ENCODE data around the gene AQR. TPM values are rescaled to one million over a fixed set of nuclear protein-coding genes. Genes with fewer than 3 reads are reported as not detected.
"Not testable (repeated sequence)": the region's sequence is repeated elsewhere in the genome, so short reads cannot be mapped to it uniquely, and the experiment has no call there.

AQR gene
- total and polyA plus RNA-seq, 7 experiments from 2014 or later: 12.7 to 43.5 (median 39.7) TPM

DNA sequence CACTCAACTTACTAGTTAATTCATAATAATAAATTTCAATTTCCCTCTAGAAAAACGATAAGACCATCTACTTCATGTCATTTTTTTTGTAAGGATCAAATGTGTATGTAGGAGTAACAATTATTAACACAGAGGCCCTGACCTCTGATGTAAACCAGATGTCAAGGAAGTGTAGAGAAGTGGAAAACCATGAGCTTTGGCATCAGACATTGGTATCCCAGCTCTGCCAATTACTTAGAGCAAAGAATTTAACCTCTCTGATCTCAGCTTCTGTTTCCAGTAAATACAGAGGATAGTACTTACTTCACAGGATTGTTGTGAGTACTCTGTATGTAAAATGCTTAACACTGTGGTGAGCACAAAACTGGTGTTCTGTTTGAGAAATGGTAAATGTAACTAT, 17.5 kb downstream of the AQR start:
- Histone ChIP-seq H3K9me3 (ENCODE audit: control insufficient read depth in 2 of 3, low read length in 3 of 3) (no peaks in the 10 kb centered on the region), H3K27me3 (ENCODE audit: control insufficient read depth in 2 of 2, insufficient read depth in 2 of 2, low read length in 2 of 2) (no peaks in the 10 kb centered on the region), H3K4me1 (ENCODE audit: control insufficient read depth in 2 of 2, insufficient read depth in 2 of 2, low read length in 2 of 2) (no peaks in the 10 kb centered on the region), H3K27ac (ENCODE audit: low read depth, low read length) (no peak overlapping the region), H3K4me3 (ENCODE audit: low read length) (no peak overlapping the region), H3K36me3 (ENCODE audit: control insufficient read depth in 2 of 3, insufficient read depth in 3 of 3, low read length in 3 of 3) (peaks cover 0 to 36% (median 14%) of the 10 kb centered on the region in 3 experiments)
- intact Hi-C loops (cut with micrococcal nuclease): loop anchor here in 1 of 2 donors (2.0 kb wide), 1 partner anchor 17 kb away; the partner anchor contains the start of gene AQR
- Mint-ChIP-seq H3K36me3 (peaks cover 5 to 38% (median 20%) of the 10 kb centered on the region in 5 donors), H3K4me1 (peaks cover 0 to 13% (median 6%) of the 10 kb centered on the region in 7 donors), H3K9me3 (no peaks in the 10 kb centered on the region), H3K27me3 (no peaks in the 10 kb centered on the region), H3K27ac (no peak overlapping the region), H3K4me3 (no peak overlapping the region)
- ChIA-PET CTCF (interaction anchor here (0.6 kb wide), 1 partner anchor 10 kb away, joined by 4 read pairs; no protein-coding TSS in a partner anchor), POLR2A (interaction anchor here (0.6 to 1.4 kb wide), 3 partner anchors 13 to 16 kb away, joined by 3 to 5 read pairs (median 3); no protein-coding TSS in a partner anchor)
- no peak for ATAC-seq
- no peak for DNase-seq

DNA sequence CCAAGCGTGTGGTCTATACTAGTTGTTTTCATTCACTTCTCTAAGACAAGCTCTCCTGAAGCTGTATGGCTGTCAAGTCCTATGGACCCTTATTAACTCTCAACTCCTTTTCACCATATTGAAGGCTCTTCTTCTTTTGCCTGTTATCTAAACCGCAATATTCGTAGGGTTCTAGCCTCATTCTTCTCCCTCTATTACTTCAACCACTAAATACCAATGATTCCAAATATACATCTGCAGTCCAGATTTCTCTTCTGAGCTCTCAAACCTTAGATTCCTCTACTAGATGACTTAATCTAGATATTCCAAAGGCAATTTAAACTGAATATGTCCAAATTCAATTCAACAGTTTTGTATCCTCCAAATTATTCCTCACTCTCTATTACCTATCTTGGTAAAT, 24.6 kb downstream of the AQR start:
- DNase-seq (no peak), ATAC-seq (no peak)
- CTCF ChIA-PET: no interaction called here
- Histone ChIP-seq H3K36me3 (ENCODE audit: control insufficient read depth in 2 of 3, insufficient read depth in 3 of 3, low read length in 3 of 3) (peaks cover 11 to 44% (median 14%) of the 10 kb centered on the region in 3 experiments), H3K4me1 (ENCODE audit: control insufficient read depth in 2 of 2, insufficient read depth in 2 of 2, low read length in 2 of 2) (no peaks in the 10 kb centered on the region), H3K4me3 (ENCODE audit: low read length) (no peak overlapping the region), H3K27ac (ENCODE audit: low read depth, low read length) (no peak overlapping the region), H3K9me3 (ENCODE audit: control insufficient read depth in 2 of 3, low read length in 3 of 3) (no peaks in the 10 kb centered on the region), H3K27me3 (ENCODE audit: control insufficient read depth in 2 of 2, insufficient read depth in 2 of 2, low read length in 2 of 2) (no peaks in the 10 kb centered on the region)
- POLR2A ChIA-PET: interaction anchor here (0.6 kb wide), 1 partner anchor 771 kb away, joined by 4 read pairs; no protein-coding TSS in a partner anchor
- no peaks in the 10 kb centered on the region for H3K27me3 Mint-ChIP-seq
- intact Hi-C loops (cut with micrococcal nuclease): no loop called here
- peaks cover 0 to 3% (median 0%) of the 10 kb centered on the region in 7 donors for H3K4me1 Mint-ChIP-seq
- peak overlapping the region in 1 of 9 donors; percentile 0 for H3K27ac Mint-ChIP-seq
- no peak overlapping the region for H3K4me3 Mint-ChIP-seq
- peaks cover 0 to 36% (median 21%) of the 10 kb centered on the region in 5 donors for H3K36me3 Mint-ChIP-seq
- no peaks in the 10 kb centered on the region for H3K9me3 Mint-ChIP-seq

DNA sequence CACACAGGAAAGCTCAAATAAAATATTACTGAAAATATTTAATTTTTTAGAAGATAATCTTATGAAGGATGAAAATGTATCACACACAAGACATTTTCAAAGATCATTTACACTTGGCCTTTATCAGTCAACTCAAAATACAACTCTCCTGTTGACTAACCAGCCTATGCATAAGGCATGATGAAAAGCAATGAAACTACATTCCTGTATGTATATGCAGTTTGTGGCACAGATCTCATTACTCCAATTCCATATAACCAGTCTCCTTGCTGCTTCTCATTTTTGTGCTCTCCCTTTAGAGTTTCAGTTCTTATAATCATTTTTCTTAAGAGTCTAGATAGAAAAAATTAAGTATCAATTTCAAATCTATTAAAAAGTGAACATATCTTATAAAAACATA, 25.8 kb downstream of the AQR start:
- Histone ChIP-seq H3K27ac (ENCODE audit: low read depth, low read length) (no peak overlapping the region), H3K27me3 (ENCODE audit: control insufficient read depth in 2 of 2, insufficient read depth in 2 of 2, low read length in 2 of 2) (no peaks in the 10 kb centered on the region), H3K9me3 (ENCODE audit: control insufficient read depth in 2 of 3, low read length in 3 of 3) (no peaks in the 10 kb centered on the region), H3K4me1 (ENCODE audit: control insufficient read depth in 2 of 2, insufficient read depth in 2 of 2, low read length in 2 of 2) (no peaks in the 10 kb centered on the region), H3K36me3 (ENCODE audit: control insufficient read depth in 2 of 3, insufficient read depth in 3 of 3, low read length in 3 of 3) (peaks cover 14 to 56% (median 17%) of the 10 kb centered on the region in 3 experiments), H3K4me3 (ENCODE audit: low read length) (no peak overlapping the region)
- intact Hi-C loops (cut with micrococcal nuclease): no loop called here
- H3K9me3 Mint-ChIP-seq: no peaks in the 10 kb centered on the region
- POLR2A ChIA-PET: no interaction called here
- H3K27ac Mint-ChIP-seq: peak overlapping the region in 1 of 9 donors; percentile 0
- ATAC-seq (no peak), DNase-seq (no peak)
- no peak overlapping the region for H3K4me3 Mint-ChIP-seq
- peaks cover 0 to 3% (median 0%) of the 10 kb centered on the region in 7 donors for H3K4me1 Mint-ChIP-seq
- CTCF ChIA-PET: interaction anchor here (0.6 kb wide), 1 partner anchor 26 kb away, joined by 4 read pairs; the partner anchor contains the start of gene AQR
- H3K36me3 Mint-ChIP-seq: peaks cover 0 to 45% (median 24%) of the 10 kb centered on the region in 5 donors
- no peaks in the 10 kb centered on the region for H3K27me3 Mint-ChIP-seq

GRCh38 chr15:34943264-34943663, 26.3 kb downstream of the AQR start:
- H3K27me3 ChIP-seq (ENCODE audit: control insufficient read depth in 2 of 2, insufficient read depth in 2 of 2, low read length in 2 of 2); H3K4me1 Mint-ChIP-seq; H3K9me3 ChIP-seq (ENCODE audit: control insufficient read depth in 2 of 3, low read length in 3 of 3); H3K4me3 ChIP-seq (ENCODE audit: low read length); H3K4me3 Mint-ChIP-seq; H3K4me1 ChIP-seq (ENCODE audit: control insufficient read depth in 2 of 2, insufficient read depth in 2 of 2, low read length in 2 of 2); ATAC-seq; H3K27ac ChIP-seq (ENCODE audit: low read depth, low read length); POLR2A ChIA-PET; DNase-seq; H3K27me3 Mint-ChIP-seq; H3K9me3 Mint-ChIP-seq; intact Hi-C loops (cut with micrococcal nuclease): not testable (repeated sequence)
- peaks cover 14 to 60% (median 17%) of the 10 kb centered on the region in 3 experiments for H3K36me3 ChIP-seq (ENCODE audit: control insufficient read depth in 2 of 3, insufficient read depth in 3 of 3, low read length in 3 of 3)
- Mint-ChIP-seq H3K27ac (peak overlapping the region in 1 of 9 donors; percentile 83), H3K36me3 (peaks cover 0 to 44% (median 24%) of the 10 kb centered on the region in 5 donors)
- CTCF ChIA-PET: interaction anchor here (0.6 kb wide), 1 partner anchor 26 kb away, joined by 4 read pairs; the partner anchor contains the start of gene AQR

DNA sequence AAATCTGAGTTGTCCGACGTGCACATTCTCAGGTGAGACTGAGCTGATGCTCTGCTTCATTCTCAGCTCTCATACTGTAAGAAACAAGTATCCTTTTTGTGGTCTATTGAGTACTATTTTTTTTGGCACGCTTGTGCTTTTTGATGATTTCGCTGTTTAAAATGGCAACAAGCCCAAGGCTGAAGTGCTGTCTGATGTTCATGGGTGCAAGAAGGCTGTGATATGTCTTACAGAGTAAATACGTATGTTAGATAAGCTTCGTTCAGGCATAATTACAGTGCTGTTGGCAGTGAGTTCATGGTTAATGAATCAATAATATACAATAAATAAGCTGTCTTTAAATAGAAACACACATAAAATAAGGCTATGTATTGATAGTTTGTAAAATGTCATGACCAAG, 27.2 kb downstream of the AQR start:
- POLR2A ChIA-PET: interaction anchor here (0.7 to 1.1 kb wide), 2 partner anchors 27 to 46 kb away, joined by 3 read pairs; partner anchors contain the start of gene AQR
- H3K36me3 Mint-ChIP-seq: peaks cover 0 to 39% (median 16%) of the 10 kb centered on the region in 5 donors
- H3K4me1 ChIP-seq (ENCODE audit: control insufficient read depth in 2 of 2, insufficient read depth in 2 of 2, low read length in 2 of 2): no peaks in the 10 kb centered on the region
- no peak overlapping the region for H3K27ac ChIP-seq (ENCODE audit: low read depth, low read length)
- H3K27me3 Mint-ChIP-seq: no peaks in the 10 kb centered on the region
- H3K9me3 Mint-ChIP-seq: no peaks in the 10 kb centered on the region
- peaks cover 0 to 3% (median 0%) of the 10 kb centered on the region in 7 donors for H3K4me1 Mint-ChIP-seq
- CTCF ChIA-PET: no interaction called here
- no peaks in the 10 kb centered on the region for H3K9me3 ChIP-seq (ENCODE audit: control insufficient read depth in 2 of 3, low read length in 3 of 3)
- H3K27me3 ChIP-seq (ENCODE audit: control insufficient read depth in 2 of 2, insufficient read depth in 2 of 2, low read length in 2 of 2): no peaks in the 10 kb centered on the region
- DNase-seq (no peak), ATAC-seq (no peak)
- peaks cover 12 to 54% (median 14%) of the 10 kb centered on the region in 3 experiments for H3K36me3 ChIP-seq (ENCODE audit: control insufficient read depth in 2 of 3, insufficient read depth in 3 of 3, low read length in 3 of 3)
- intact Hi-C loops (cut with micrococcal nuclease): no loop called here
- no peak overlapping the region for H3K4me3 Mint-ChIP-seq
- no peak overlapping the region for H3K4me3 ChIP-seq (ENCODE audit: low read length)
- peak overlapping the region in 1 of 9 donors; percentile 8 for H3K27ac Mint-ChIP-seq

- peaks cover 0 to 3% (median 0%) of the 10 kb centered on the region in 7 donors for H3K4me1 Mint-ChIP-seq
- no peaks in the 10 kb centered on the region for H3K27me3 ChIP-seq (ENCODE audit: control insufficient read depth in 2 of 2, insufficient read depth in 2 of 2, low read length in 2 of 2)
- peaks cover 0 to 39% (median 16%) of the 10 kb centered on the region in 5 donors for H3K36me3 Mint-ChIP-seq
- no peaks in the 10 kb centered on the region for H3K27me3 Mint-ChIP-seq
- peak overlapping the region in 1 of 9 donors; percentile 8 for H3K27ac Mint-ChIP-seq
- DNase-seq: no peak
- no peak overlapping the region for H3K4me3 Mint-ChIP-seq
- ATAC-seq: no peak
- peaks cover 12 to 54% (median 14%) of the 10 kb centered on the region in 3 experiments for H3K36me3 ChIP-seq (ENCODE audit: control insufficient read depth in 2 of 3, insufficient read depth in 3 of 3, low read length in 3 of 3)
- intact Hi-C loops (cut with micrococcal nuclease): no loop called here
- POLR2A ChIA-PET: interaction anchor here (0.7 to 1.1 kb wide), 2 partner anchors 28 to 47 kb away, joined by 3 read pairs; partner anchors contain the start of gene AQR
- H3K4me1 ChIP-seq (ENCODE audit: control insufficient read depth in 2 of 2, insufficient read depth in 2 of 2, low read length in 2 of 2): no peaks in the 10 kb centered on the region
- no peak overlapping the region for H3K4me3 ChIP-seq (ENCODE audit: low read length)
- no peaks in the 10 kb centered on the region for H3K9me3 Mint-ChIP-seq
- no peak overlapping the region for H3K27ac ChIP-seq (ENCODE audit: low read depth, low read length)
- CTCF ChIA-PET: no interaction called here
- H3K9me3 ChIP-seq (ENCODE audit: control insufficient read depth in 2 of 3, low read length in 3 of 3): no peaks in the 10 kb centered on the region
Measured at GRCh38 chr15:34941831-34942230, 27.7 kb downstream of the AQR start.

All from naive thymus-derived CD4-positive, alpha-beta T cell (primary cell).